Measurements from ENCODE around the gene LHX8.

- no peak for TF ChIP-seq HDGF (IDR thresholded peaks at IDR 0.05; ENCODE audit: borderline replicate concordance)
- TF ChIP-seq PKNOX1 (IDR thresholded peaks at IDR 0.05) = no peak
- TF ChIP-seq NFRKB (IDR thresholded peaks at IDR 0.05) = no peak
- TF ChIP-seq ELF4 (IDR thresholded peaks at IDR 0.05) = no peak
- no peak for TF ChIP-seq SP1 (IDR thresholded peaks at IDR 0.05)
- TF ChIP-seq BHLHE40 (IDR thresholded peaks at IDR 0.05; ENCODE audit: borderline replicate concordance) = no peak
- no peak for TF ChIP-seq TARDBP (IDR thresholded peaks at IDR 0.05)
- no peak for TF ChIP-seq FOXA1 (IDR thresholded peaks at IDR 0.05)
- TF ChIP-seq FOXM1 (IDR thresholded peaks at IDR 0.05; ENCODE audit: borderline replicate concordance) = no peak
- no peak for TF ChIP-seq SUZ12 (IDR thresholded peaks at IDR 0.05)
- no peak for TF ChIP-seq FOXK2 (IDR thresholded peaks at IDR 0.05)
- TF ChIP-seq CTBP1 (IDR thresholded peaks at IDR 0.05; ENCODE audit: borderline replicate concordance) = no peak
Measured at GRCh38 chr1:75188892-75189291, 54.7 kb downstream of the LHX8 start.
